Muscle layer of duodenum (tissue), 2 donors: ENCODE data around the gene HARS1.
"Not testable (repeated sequence)": the region's sequence is repeated elsewhere in the genome, so short reads cannot be mapped to it uniquely, and the experiment has no call there.

ENCODE experiments used
- H3K27ac ChIP-seq: one replicate; pipeline ENCODE4 v1.7.0; 2013; ENCODE audit warnings: mild to moderate bottlenecking, low read length
- H3K27me3 ChIP-seq: one replicate; pipeline ENCODE4 v1.7.0; 2013; ENCODE audit warnings: low read depth, mild to moderate bottlenecking, control low read depth, low read length
- H3K36me3 ChIP-seq, 2 donors: one replicate each; pipeline ENCODE4 v1.7.0; 2013; ENCODE audit warnings: low read length in 2 of 2, control low read depth in 1 of 2, mild to moderate bottlenecking in 1 of 2; ENCODE audit not compliant: insufficient read depth in 2 of 2, control insufficient read depth in 1 of 2
- H3K4me1 ChIP-seq, 2 donors: one replicate each; pipeline ENCODE4 v1.7.0; 2013; ENCODE audit warnings: low read length in 2 of 2, mild to moderate bottlenecking in 2 of 2, control low read depth in 1 of 2, moderate library complexity in 1 of 2; ENCODE audit not compliant: insufficient read depth in 2 of 2, control insufficient read depth in 1 of 2
- H3K4me3 ChIP-seq, 2 donors: one replicate each; pipeline ENCODE4 v1.7.0; 2013; ENCODE audit warnings: low read length in 2 of 2, low read depth in 1 of 2, mild to moderate bottlenecking in 1 of 2
- H3K9me3 ChIP-seq, 2 donors: one replicate each; pipeline ENCODE4 v1.7.0; 2013; ENCODE audit warnings: low read length in 2 of 2, control low read depth in 1 of 2, mild to moderate bottlenecking in 1 of 2; ENCODE audit not compliant: control insufficient read depth in 1 of 2
- donor health status: healthy.

HARS1 gene

DNA sequence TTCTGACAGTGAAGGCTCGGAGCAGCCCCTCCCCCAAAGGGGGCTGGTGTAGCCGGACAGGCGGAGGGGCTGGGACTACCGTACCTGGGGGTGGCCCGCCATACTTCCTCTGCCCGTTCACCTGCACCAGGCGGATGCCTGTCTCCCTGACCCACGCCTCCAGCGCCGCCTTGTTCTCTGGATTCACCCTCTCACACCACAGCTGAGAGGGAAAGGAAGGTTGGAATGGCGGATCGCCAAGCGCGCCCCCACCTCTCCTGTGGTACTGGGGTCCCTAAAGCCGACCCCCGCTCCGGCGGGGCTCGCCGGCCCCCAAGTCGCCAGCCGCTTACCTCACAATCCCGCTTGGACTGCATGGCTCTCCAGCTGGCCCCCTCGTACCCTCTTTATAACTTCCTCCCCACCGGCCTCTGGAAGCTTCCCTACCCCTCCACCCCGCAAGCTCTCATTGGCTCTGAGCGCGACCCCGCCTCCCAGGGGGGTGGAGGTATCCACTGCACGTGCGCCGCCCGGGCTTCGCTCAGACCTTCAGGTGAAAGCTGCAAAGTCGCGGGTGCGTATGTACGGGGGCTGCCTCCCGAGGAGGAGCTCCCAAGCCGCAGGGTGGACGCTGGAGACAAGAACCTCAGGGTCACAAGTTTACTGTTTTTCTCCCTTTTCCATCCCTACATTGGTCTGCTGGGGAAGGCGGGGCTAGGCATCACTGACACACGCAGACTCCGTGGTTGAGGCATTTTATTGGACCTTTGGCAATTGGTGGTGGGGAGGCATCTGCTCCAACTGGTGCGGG is 17.8 kb downstream of the HARS1 start, which contains the start of gene DND1:
Gene DND1 (minus strand): TSS at position 390 of the 790 bp plus-strand sequence. CDS start 34 bp downstream, at position 356.
- H3K27ac ChIP-seq, result no peak within 1 kb of the TSS
- H3K9me3 ChIP-seq, result no peaks in the 10 kb centered on the region
- H3K27me3 ChIP-seq, result no peaks in the 10 kb centered on the region
- peaks cover 59 to 79% of the 10 kb centered on the region in 2 donors for H3K36me3 ChIP-seq
- peak within 1 kb of the TSS in 1 of 2 donors; percentile 37 for H3K4me3 ChIP-seq
- no peaks in the 10 kb centered on the region for H3K4me1 ChIP-seq

DNA sequence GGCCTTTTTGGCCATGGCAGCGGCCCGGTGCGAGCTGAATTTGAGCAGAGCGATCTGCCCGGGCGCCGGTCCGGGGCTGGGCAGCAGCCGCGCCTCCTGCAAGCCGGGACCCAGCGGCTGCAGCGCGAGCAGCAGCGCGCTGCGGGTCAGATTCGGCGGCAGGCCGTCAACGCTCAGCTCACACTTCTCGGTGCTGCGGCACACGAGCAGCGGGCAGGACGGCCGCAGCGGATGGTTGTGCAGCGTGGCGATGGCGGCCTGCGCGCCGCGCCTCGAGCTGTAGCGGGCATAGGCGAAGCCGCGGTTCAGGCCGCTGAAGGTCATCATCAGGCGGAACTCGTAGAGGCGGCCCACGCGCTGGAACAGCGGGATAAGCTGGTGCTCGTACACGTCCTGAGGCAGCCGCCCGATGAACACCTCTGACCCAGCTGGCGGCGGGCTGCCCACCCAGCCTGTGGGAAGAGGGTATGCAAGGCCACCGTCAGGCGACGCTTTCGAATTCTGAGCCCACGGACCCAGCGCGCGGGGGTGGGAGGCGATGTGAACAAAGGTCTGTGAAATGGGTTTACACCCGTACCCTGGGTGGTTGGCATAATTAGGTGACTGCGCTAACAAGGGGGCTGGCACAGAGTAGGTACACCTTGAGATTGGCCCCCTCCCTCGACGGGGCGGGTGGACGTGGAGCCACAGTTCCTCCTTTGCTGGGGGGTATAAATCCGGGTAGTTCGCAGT is 18.5 kb downstream of the HARS1 start:
- H3K36me3 ChIP-seq, result peaks cover 57 to 81% of the 10 kb centered on the region in 2 donors

DNA sequence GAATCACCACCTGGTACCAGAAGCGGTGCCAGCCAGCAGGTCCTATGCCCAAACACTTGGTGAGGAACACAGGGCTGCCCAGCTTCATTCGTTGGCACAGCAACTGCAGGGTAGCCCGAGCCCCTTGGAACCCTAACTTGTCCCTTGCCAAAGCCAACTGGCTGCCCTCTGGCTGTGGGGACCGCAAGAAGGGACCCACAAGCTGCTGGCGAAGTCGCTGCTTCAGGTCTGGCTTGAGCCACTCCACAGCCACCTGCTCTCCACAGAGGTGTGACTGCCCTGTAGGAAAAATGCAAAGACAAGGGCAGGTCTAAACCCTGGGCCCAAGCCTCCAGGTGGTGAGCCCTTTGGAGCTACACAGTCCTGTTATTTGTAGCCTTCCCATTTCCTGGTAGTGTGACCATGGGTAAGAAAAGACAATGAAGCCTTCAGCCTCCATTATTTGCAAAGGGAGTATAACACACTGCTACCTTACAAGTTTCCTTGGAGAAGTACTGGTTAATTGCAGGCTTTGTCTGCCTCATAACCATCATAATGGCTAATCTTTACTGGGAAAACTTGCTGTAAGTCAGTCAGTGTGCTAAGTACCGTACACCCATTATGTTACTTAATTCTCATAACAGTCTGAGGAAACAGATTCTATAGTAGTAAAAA is 19.6 kb downstream of the HARS1 start:
- Histone ChIP-seq H3K9me3 (no peaks in the 10 kb centered on the region), H3K27me3 (no peaks in the 10 kb centered on the region), H3K36me3 (peaks cover 47 to 74% of the 10 kb centered on the region in 2 donors), H3K4me3 (no peak overlapping the region), H3K4me1 (peaks cover 0 to 4% of the 10 kb centered on the region in 2 donors), H3K27ac (no peak overlapping the region)

More for the DNA sequence above, 18.5 kb downstream of the HARS1 start:
- no peaks in the 10 kb centered on the region for H3K4me1 ChIP-seq
- no peaks in the 10 kb centered on the region for H3K9me3 ChIP-seq
- no peaks in the 10 kb centered on the region for H3K27me3 ChIP-seq
- H3K4me3 ChIP-seq, result peak overlapping the region in 1 of 2 donors; percentile 37
- no peak overlapping the region for H3K27ac ChIP-seq

DNA sequence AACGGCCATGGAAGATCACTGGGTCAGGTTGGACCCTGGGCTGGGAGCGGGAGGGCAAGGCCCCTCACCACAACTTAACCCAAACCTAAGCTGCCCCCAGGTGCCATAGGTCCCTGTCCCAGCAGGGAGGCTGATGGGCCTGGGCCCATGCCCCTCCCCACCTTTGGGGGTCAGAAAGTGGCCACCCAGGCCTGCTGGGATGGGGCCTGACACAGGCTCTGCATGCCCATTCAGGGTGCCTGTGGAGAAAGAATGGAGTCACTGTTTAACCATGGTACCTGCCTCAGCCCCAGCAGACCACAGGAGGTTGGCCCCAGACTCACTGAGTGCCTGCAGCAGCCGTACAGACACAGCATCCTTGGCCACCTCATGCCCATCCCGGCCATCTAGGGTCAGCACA is 20.1 kb downstream of the HARS1 start:
- not testable (repeated sequence) for H3K27me3 ChIP-seq, H3K4me3 ChIP-seq, H3K27ac ChIP-seq, H3K9me3 ChIP-seq, H3K4me1 ChIP-seq
- H3K36me3 ChIP-seq, result peaks cover 41 to 68% of the 10 kb centered on the region in 2 donors

DNA sequence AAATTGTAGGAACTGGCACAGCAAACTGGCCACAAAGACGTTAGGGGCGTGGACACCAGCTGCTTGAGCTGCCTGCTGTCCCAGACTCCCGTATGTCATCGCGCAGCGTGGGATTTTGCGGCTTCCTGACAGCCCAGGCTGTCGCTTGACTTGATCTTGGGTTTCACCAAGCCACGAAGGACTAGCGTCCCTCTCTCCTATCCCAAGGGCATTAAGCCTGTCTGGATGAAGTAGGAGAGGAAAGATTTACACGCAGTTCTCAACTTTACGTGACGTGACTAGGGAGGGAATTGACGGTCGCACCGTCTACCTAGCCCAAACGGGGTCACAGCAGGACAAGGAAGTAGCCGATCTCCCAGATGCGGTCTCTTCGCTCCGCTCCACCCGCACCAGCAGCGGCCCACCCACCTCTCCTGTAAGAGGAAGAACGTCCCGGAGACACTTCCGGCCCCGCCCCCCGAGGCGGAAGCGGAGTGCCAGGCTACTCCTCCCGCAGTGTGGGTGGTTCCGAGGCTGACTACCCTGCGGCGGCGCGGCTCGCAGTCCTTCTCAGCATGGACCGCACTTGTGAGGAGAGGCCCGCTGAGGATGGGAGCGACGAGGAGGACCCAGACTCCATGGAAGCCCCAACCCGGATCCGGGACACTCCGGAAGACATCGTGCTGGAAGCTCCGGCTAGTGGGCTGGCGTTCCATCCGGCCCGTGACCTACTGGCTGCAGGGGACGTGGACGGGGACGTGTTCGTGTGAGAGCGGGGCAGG is 26.6 kb downstream of the HARS1 start, which contains the start of gene WDR55:
Gene WDR55 (plus strand): TSS at position 546 of the 761 bp plus-strand sequence. CDS start 9 bp downstream, at position 555.
- Histone ChIP-seq H3K36me3 (peaks cover 47 to 64% of the 10 kb centered on the region in 2 donors), H3K4me3 (peak within 1 kb of the TSS; percentile 97 to 99), H3K4me1 (peaks cover 3 to 24% of the 10 kb centered on the region in 2 donors), H3K9me3 (no peaks in the 10 kb centered on the region), H3K27me3 (no peaks in the 10 kb centered on the region), H3K27ac (peak within 1 kb of the TSS; percentile 98)

DNA sequence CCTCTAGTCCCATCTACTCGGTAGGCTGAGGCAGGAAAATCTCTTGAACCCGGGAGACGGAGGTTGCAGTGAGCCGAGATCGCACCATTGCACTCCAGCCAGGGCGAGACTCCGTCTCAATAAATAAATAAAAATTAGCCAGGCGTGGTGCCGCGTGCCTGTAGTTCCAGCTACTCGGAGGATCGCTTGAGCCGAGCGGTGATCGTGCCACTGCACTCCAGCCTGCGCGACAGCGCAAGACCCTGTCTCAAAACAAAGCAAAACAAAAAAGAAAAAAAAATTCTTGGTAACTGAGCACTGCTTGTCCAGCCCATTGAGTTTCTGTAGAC is 27.2 kb downstream of the HARS1 start:
- Histone ChIP-seq H3K36me3 (peaks cover 47 to 64% of the 10 kb centered on the region in 2 donors), H3K4me3 (peak overlapping the region; percentile 97 to 99), H3K9me3 (no peaks in the 10 kb centered on the region), H3K4me1 (peaks cover 3 to 24% of the 10 kb centered on the region in 2 donors), H3K27me3 (no peaks in the 10 kb centered on the region), H3K27ac (peak overlapping the region; percentile 98)

DNA sequence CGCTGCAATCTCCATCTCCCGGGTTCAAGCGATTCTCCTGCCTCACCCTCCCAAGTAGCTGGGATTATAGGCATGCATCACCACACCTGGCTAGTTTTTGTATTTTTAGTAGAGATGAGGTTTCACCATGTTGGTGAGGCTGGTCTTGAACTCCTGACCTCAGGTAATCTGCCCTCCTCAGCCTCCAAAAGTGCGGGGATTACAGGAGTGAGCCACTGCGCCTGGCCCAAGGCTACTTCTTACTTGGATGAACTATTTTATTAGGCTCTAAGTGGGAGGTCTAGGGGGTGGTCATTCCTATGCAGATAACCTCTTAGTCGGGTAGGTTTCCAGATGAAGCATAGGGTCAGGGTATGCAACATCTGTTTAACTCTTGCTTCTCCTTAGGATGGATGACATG is 30.8 kb downstream of the HARS1 start:
- not testable (repeated sequence) for H3K27ac ChIP-seq, H3K4me3 ChIP-seq, H3K4me1 ChIP-seq, H3K9me3 ChIP-seq, H3K27me3 ChIP-seq
- H3K36me3 ChIP-seq, result peaks cover 59 to 76% of the 10 kb centered on the region in 2 donors

DNA sequence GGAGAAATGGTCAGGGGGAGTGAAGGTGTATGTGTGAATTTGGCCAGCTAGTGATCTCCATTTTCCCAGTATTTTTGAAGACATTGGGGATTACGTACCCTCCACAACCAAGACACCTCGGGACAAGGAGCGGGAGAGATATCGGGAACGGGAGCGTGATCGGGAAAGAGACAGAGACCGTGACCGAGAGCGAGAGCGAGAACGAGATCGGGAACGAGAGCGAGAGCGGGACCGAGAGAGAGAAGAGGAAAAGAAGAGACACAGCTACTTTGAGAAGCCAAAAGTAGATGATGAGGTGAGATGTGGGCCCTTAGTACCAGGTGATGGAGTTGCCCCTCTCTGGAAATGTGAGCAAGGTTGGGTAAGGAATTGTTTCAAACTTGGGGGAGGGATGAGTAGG is 32.3 kb downstream of the HARS1 start:
- no peaks in the 10 kb centered on the region for H3K9me3 ChIP-seq
- H3K4me1 ChIP-seq, result peaks cover 0 to 4% of the 10 kb centered on the region in 2 donors
- peaks cover 72 to 87% of the 10 kb centered on the region in 2 donors for H3K36me3 ChIP-seq
- no peak overlapping the region for H3K27ac ChIP-seq
- H3K27me3 ChIP-seq, result no peaks in the 10 kb centered on the region
- no peak overlapping the region for H3K4me3 ChIP-seq

DNA sequence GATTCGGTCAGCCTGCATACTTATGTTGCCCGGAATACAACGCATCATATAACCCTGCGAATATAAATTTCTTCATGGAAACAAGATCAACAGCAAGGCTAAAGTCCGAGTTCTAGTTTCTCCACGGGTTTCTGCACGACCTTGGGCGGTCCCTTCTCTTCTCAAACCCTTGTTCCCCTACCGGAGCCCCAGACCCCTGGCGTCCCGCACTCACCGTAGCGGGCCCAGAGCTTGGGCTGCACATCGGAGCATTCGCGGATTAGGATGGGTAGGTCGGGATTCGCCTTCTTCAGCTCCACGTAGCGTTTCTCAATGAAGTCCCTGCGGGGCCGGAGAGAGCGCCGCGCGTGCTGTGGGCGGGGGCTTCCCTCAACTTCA is 44.1 kb downstream of the HARS1 start:
- H3K4me1 ChIP-seq, result peaks cover 6 to 38% of the 10 kb centered on the region in 2 donors
- peak overlapping the region; percentile 72 to 98 for H3K4me3 ChIP-seq
- peak overlapping the region; percentile 62 for H3K27ac ChIP-seq
- H3K36me3 ChIP-seq, result peaks cover 32 to 57% of the 10 kb centered on the region in 2 donors
- no peaks in the 10 kb centered on the region for H3K27me3 ChIP-seq
- H3K9me3 ChIP-seq, result no peaks in the 10 kb centered on the region

DNA sequence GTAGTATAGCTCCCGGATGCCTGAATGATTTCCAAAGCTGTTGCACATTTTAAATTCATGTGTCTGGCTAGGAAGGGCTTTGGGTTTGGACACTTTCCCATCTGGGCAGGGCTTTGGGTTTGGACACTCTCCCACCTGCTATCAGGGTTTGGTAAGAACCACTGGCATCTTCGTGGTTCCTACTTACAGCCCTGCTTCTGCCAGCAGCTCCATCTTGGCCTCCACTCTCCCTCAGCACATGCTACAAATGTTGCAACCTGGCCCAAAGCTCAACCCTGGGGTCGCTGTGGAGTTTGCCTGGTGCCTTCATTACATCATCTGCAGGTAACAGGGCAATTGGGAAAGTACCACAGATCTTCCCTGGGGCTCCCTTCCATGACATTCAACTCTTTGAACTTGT is 48.5 kb downstream of the HARS1 start:
- H3K9me3 ChIP-seq, result no peaks in the 10 kb centered on the region
- no peak overlapping the region for H3K4me3 ChIP-seq
- no peak overlapping the region for H3K27ac ChIP-seq
- peaks cover 6 to 21% of the 10 kb centered on the region in 2 donors for H3K4me1 ChIP-seq
- no peaks in the 10 kb centered on the region for H3K27me3 ChIP-seq
- H3K36me3 ChIP-seq, result peaks cover 21 to 31% of the 10 kb centered on the region in 2 donors
